Esophagus muscularis mucosa (tissue), 4 donors: ENCODE data around the gene CUX1.

Experiments
- EP300 ChIP-seq: sonication (generic); formaldehyde crosslinking; IDR thresholded peaks from one replicate; pipeline ENCODE4 v1.6.1; 2017; ENCODE audit warnings: antibody characterized with exemption
- POLR2A ChIP-seq: fragments of 450-650 bp; IDR thresholded peaks from one replicate; pipeline ENCODE4 v1.6.1; 2017; ENCODE audit warnings: antibody characterized with exemption, moderate library complexity, mild to moderate bottlenecking, low read depth
- TF ChIP-seq, protein P1 (sequence below), 3 experiments: fragments of 200-600 bp in 2 of 3; fragments of 450-650 bp in 1 of 3; sonication (generic) in 2 of 3; IDR thresholded peaks; one replicate each; pipeline ENCODE4 v1.5.1; 2017 to 2019; ENCODE audit warnings: antibody characterized with exemption in 3 of 3, mild to moderate bottlenecking in 2 of 3, moderate library complexity in 1 of 3

DNA sequence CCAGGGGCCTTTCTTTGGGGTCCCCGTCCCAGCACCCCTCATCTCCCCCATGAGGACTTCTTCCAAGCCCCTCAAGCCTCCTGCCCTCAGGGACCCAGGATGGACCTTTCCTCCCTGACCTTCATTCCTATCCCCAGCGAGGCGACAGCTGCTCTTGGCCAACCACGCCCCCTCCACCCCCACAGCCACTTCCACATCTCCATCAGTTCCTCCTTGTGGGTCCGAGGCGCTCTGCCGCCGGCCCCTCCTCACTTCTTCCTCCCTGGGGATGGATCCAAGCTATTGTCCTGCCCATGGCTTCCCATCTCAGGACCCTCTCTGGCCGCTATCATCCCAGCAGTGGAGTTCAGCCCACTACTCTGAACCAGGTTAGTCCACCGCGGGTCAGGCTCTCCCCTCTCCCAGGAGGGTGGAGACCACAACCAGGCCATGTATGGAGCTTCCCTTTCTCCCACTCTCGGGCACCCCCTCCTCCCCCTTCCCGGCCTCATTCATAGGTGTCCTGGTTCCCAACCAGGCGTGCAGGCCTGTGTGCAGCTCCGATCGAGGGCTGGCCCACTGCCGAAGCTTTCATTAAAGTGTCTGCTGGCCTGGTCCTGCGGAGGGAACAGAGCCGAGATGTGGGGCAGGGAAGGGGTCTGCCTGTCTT is 467.6 kb downstream of the CUX1 start:
- TF ChIP-seq, protein P1, sequence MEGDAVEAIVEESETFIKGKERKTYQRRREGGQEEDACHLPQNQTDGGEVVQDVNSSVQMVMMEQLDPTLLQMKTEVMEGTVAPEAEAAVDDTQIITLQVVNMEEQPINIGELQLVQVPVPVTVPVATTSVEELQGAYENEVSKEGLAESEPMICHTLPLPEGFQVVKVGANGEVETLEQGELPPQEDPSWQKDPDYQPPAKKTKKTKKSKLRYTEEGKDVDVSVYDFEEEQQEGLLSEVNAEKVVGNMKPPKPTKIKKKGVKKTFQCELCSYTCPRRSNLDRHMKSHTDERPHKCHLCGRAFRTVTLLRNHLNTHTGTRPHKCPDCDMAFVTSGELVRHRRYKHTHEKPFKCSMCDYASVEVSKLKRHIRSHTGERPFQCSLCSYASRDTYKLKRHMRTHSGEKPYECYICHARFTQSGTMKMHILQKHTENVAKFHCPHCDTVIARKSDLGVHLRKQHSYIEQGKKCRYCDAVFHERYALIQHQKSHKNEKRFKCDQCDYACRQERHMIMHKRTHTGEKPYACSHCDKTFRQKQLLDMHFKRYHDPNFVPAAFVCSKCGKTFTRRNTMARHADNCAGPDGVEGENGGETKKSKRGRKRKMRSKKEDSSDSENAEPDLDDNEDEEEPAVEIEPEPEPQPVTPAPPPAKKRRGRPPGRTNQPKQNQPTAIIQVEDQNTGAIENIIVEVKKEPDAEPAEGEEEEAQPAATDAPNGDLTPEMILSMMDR (IDR thresholded peaks at IDR 0.05), result no peak
- no peak for TF ChIP-seq POLR2A
- TF ChIP-seq EP300, result no peak
